GM21529 (cell line): Measurements from ENCODE around the gene UNC13D.
"Not testable (repeated sequence)": the region's sequence is repeated elsewhere in the genome, so short reads cannot be mapped to it uniquely, and the experiment has no call there.

Experiments
- ATAC-seq: cut with Tn5 transposase; IDR thresholded peaks from one replicate; pipeline ENCODE4 v1.9.1; 2021; ENCODE audit not compliant: unreplicated experiment

UNC13D gene

GRCh38 chr17:75843577-75844529 is at the start of gene UNC13D:
Gene UNC13D, minus strand, starts transcription at chr17:75844404. Its CDS starts 67 bp downstream, at chr17:75844337.
- peak; percentile 21 for ATAC-seq

- ATAC-seq, result no peak
Observed at GRCh38 chr17:75893305-75894048, 49.3 kb upstream of the UNC13D start.

GRCh38 chr17:75892556-75893224 is 48.5 kb upstream of the UNC13D start:
- no peak for ATAC-seq

GRCh38 chr17:75891605-75892555 is 47.7 kb upstream of the UNC13D start:
- ATAC-seq, result no peak

GRCh38 chr17:75891022-75891604 is 46.9 kb upstream of the UNC13D start:
- ATAC-seq, result no peak

GRCh38 chr17:75889454-75889853 is 45.2 kb upstream of the UNC13D start:
- ATAC-seq, result no peak

- no peak for ATAC-seq
Observed at GRCh38 chr17:75888484-75888883, 44.3 kb upstream of the UNC13D start.

GRCh38 chr17:75885860-75886259 is 41.7 kb upstream of the UNC13D start:
- not testable (repeated sequence) for ATAC-seq

GRCh38 chr17:75885431-75885830 is 41.2 kb upstream of the UNC13D start:
- no peak for ATAC-seq

- ATAC-seq, result no peak
Observed at GRCh38 chr17:75881678-75882454, 37.7 kb upstream of the UNC13D start.

GRCh38 chr17:75880266-75880665 is 36.1 kb upstream of the UNC13D start:
- no peak for ATAC-seq

- ATAC-seq, result no peak
Observed at GRCh38 chr17:75878174-75878998, 34.2 kb upstream of the UNC13D start, which contains the start of gene TRIM47. Gene TRIM47, minus strand, starts transcription at chr17:75878581. Its CDS starts 33 bp downstream, at chr17:75878548.

GRCh38 chr17:75877752-75878173 is 33.6 kb upstream of the UNC13D start:
- ATAC-seq, result no peak

- no peak for ATAC-seq
Observed at GRCh38 chr17:75876938-75877751, 32.9 kb upstream of the UNC13D start.

- no peak for ATAC-seq
Observed at GRCh38 chr17:75876190-75876937, 32.2 kb upstream of the UNC13D start.

- ATAC-seq, result no peak
Observed at GRCh38 chr17:75875940-75876189, 31.7 kb upstream of the UNC13D start.
